ENCODE data around the gene FAHD2B. TPM values are rescaled to one million over a fixed set of nuclear protein-coding genes. Genes with fewer than 3 reads are reported as not detected.
"Not testable (repeated sequence)": the region's sequence is repeated elsewhere in the genome, so short reads cannot be mapped to it uniquely, and the experiment has no call there.

FAHD2B gene
- total and polyA plus RNA-seq, 2 of the 13 experiments (the other 11 are each of a cell fraction or from before 2014, with no cell fraction given), result 6.4 to 6.7 TPM

DNA sequence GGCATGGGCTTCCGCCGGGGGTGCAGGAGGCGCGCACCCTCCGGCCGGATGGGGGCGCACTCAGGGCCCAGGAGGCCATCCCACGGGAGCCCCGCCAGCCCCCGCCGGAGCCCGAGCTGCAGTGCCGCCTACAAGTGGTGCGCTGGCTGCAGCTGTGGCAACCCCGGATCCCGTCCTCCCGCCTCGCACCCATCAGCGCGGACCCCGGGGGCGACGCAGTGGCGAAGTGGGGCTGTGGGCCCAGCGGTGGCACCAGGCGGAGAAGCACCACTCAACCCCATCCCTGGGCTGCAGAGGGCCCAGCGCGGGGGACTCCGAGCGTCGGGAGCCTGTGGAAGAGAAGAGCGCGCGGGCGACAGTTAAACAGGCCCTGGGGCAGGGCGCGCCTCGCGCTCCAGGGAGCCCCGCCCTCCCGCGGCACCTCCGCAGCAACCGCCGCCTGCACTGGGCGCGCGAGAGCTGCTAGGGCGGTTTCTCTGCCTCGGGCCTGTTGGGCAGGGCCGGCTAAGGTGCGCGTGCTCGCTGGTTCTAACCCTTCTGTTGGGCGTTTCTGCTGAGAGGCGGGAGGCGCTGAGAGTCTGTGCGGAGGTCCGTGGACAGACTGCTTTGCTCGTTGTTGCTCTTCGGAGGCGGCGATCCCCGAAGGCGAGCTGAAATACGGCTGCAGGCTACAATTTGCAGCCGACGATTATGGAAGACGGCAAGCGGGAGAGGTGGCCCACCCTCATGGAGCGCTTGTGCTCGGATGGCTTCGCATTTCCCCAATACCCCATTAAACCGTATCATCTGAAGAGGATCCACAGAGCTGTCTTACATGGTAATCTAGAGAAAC lies 18.6 kb upstream of the FAHD2B start, which contains the start of gene ANKRD36 (continued):
- not testable (repeated sequence) for TF ChIP-seq NONO (IDR thresholded peaks at IDR 0.05)
- peak; percentile 88; the same call in 1 of the 2 replicates for TF ChIP-seq NONO (CRISPR knock-in tag; conservative IDR thresholded peaks at IDR 0.05)
- TF ChIP-seq, protein P1, sequence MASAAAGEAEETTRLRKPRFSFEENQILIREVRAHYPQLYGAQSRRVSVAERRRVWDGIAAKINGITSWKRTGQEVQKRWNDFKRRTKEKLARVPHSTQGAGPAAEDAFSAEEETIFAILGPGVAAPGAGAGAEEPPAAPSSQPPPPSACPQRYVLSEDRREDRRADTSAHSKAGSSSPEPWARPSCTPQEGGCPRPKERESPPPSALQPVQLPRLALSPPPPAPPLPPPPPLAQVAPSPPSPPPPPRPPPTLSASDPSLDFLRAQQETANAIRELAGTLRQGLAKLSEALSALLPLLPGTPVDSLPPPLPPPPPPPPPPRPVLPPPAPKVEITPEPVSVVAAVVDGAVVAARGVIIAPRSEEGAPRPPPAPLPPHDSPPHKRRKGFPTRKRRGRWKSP (CRISPR knock-in tag; IDR thresholded peaks at IDR 0.05), result peak; percentile 64
- TF ChIP-seq KLF16 (CRISPR knock-in tag; IDR thresholded peaks at IDR 0.05), result peak; percentile 52 to 79; a peak in 2 of 4 replicates
- peak; percentile 73; the same call in 1 of the 2 replicates for TF ChIP-seq ISL2 (CRISPR knock-in tag; IDR thresholded peaks at IDR 0.05)
- peak; percentile 71; the same call in 1 of the 2 replicates for TF ChIP-seq ZNF775 (CRISPR knock-in tag; IDR thresholded peaks at IDR 0.05; ENCODE audit: borderline replicate concordance)
- peak; percentile 99 for TF ChIP-seq ZNF501 (CRISPR knock-in tag; IDR thresholded peaks at IDR 0.05)
- peak; percentile 78; the same call in 1 of the 2 replicates for TF ChIP-seq ZSCAN21 (CRISPR knock-in tag; IDR thresholded peaks at IDR 0.05; ENCODE audit: borderline replicate concordance)
- peak; percentile 7; the same call in 1 of the 2 replicates for TF ChIP-seq ZBTB3 (CRISPR knock-in tag; IDR thresholded peaks at IDR 0.05; ENCODE audit: borderline replicate concordance, low read depth)
- 0 out of 2 replicates have a peak, but pooled peaks have one; percentile 48 for TF ChIP-seq MTA1 (CRISPR knock-in tag; IDR thresholded peaks at IDR 0.05; ENCODE audit: borderline replicate concordance)
- TF ChIP-seq, protein P2, sequence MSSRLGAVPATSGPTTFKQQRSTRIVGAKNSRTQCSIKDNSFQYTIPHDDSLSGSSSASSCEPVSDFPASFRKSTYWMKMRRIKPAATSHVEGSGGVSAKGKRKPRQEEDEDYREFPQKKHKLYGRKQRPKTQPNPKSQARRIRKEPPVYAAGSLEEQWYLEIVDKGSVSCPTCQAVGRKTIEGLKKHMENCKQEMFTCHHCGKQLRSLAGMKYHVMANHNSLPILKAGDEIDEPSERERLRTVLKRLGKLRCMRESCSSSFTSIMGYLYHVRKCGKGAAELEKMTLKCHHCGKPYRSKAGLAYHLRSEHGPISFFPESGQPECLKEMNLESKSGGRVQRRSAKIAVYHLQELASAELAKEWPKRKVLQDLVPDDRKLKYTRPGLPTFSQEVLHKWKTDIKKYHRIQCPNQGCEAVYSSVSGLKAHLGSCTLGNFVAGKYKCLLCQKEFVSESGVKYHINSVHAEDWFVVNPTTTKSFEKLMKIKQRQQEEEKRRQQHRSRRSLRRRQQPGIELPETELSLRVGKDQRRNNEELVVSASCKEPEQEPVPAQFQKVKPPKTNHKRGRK (CRISPR knock-in tag; IDR thresholded peaks at IDR 0.05), result peak; percentile 56; the same call in 1 of the 2 replicates
- peak; percentile 83; the same call in 1 of the 2 replicates for TF ChIP-seq ZNF556 (CRISPR knock-in tag; IDR thresholded peaks at IDR 0.05; ENCODE audit: borderline replicate concordance)
- peak; percentile 74; the same call in 1 of the 2 replicates for TF ChIP-seq ZNF230 (CRISPR knock-in tag; IDR thresholded peaks at IDR 0.05)
- TF ChIP-seq NCOA5 (CRISPR knock-in tag; IDR thresholded peaks at IDR 0.05), result 0 out of 2 replicates have a peak, but pooled peaks have one; percentile 53
- peak; percentile 63 for TF ChIP-seq YEATS2 (CRISPR knock-in tag; IDR thresholded peaks at IDR 0.05; ENCODE audit: borderline replicate concordance)
- peak; percentile 55; the same call in 1 of the 2 replicates for TF ChIP-seq MED13 (CRISPR knock-in tag; IDR thresholded peaks at IDR 0.05)
- TF ChIP-seq TBX2 (CRISPR knock-in tag; IDR thresholded peaks at IDR 0.05; ENCODE audit: borderline replicate concordance), result peak; percentile 91
- TF ChIP-seq, protein P3, sequence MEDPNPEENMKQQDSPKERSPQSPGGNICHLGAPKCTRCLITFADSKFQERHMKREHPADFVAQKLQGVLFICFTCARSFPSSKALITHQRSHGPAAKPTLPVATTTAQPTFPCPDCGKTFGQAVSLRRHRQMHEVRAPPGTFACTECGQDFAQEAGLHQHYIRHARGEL (CRISPR knock-in tag; IDR thresholded peaks at IDR 0.05), result peak; percentile 84
- TF ChIP-seq SMAD1 (CRISPR knock-in tag; IDR thresholded peaks at IDR 0.05; ENCODE audit: borderline replicate concordance, low read depth), result peak; percentile 90; the same call in 1 of the 2 replicates
- peak; percentile 54; the same call in 1 of the 2 replicates for TF ChIP-seq POLR2AphosphoS5 (IDR thresholded peaks at IDR 0.05; ENCODE audit: low read depth, low read length)
- TF ChIP-seq ZNF20 (CRISPR knock-in tag; IDR thresholded peaks at IDR 0.05), result 0 out of 2 replicates have a peak, but pooled peaks have one; percentile 71

Data from HepG2 (cell line).